Panc1 (cell line): Measurements from ENCODE around the gene MOB3A.

Experiments used
- CTCF ChIP-seq: fragments of 450-650 bp; IDR thresholded peaks from 2 replicates; pipeline ENCODE4 v1.5.1; 2017; ENCODE audit warnings: mild to moderate bottlenecking
- POLR2AphosphoS5 ChIP-seq: IDR thresholded peaks from 2 replicates; pipeline ENCODE4 v1.6.1; 2012; ENCODE audit warnings: mild to moderate bottlenecking, low read depth, low read length, moderate library complexity
- REST ChIP-seq, 2 experiments: IDR thresholded peaks; 2 replicates each; pipeline ENCODE4 v1.6.1; 2011 to 2012; ENCODE audit warnings: low read depth in 2 of 2, control low read depth in 1 of 2, low read length in 1 of 2, mild to moderate bottlenecking in 1 of 2, moderate library complexity in 1 of 2; ENCODE audit not compliant: insufficient read depth in 1 of 2
- SIN3A ChIP-seq: IDR thresholded peaks from 2 replicates; pipeline ENCODE4 v1.6.1; 2012; ENCODE audit warnings: low read depth, mild to moderate bottlenecking, low read length, moderate library complexity, borderline replicate concordance; ENCODE audit not compliant: insufficient read depth
- TCF7L2 ChIP-seq: IDR thresholded peaks from 2 replicates; pipeline ENCODE4 v1.6.1; 2011; ENCODE audit warnings: mild to moderate bottlenecking, low read depth, low read length, inconsistent platforms

- TF ChIP-seq CTCF (no peak), POLR2AphosphoS5 (no peak), TCF7L2 (no peak), REST (IDR thresholded peaks at IDR 0.05; ENCODE audit: insufficient read depth in 1 of 2, low read depth in 2 of 2, low read length in 1 of 2) (no peak), SIN3A (no peak)
Measured at GRCh38 chr19:2121416-2122051, 25.4 kb upstream of the MOB3A start.
